Spleen (tissue), 11 donors: ENCODE data around the gene DOCK11. TPM values are rescaled to one million over a fixed set of nuclear protein-coding genes. Genes with fewer than 3 reads are reported as not detected.
A peak's percentile ranks its signal among the peaks of the same experiment; 100 is the strongest.

Source experiments
- DNase-seq: peaks from one replicate; pipeline ENCODE4 v3.0.0-alpha.2; 2020
- H3K27ac ChIP-seq, 8 donors: fragments of 200-600 bp; sonication (generic) in 7 of 8; 1 replicate in 4 of 8; 2 replicates in 4 of 8; pipeline versions ENCODE4 v1.5.0 to v1.8.0; 2016 to 2021; ENCODE audit warnings: inconsistent platforms in 4 of 8, mild to moderate bottlenecking in 4 of 8, moderate library complexity in 1 of 8
- H3K27me3 ChIP-seq, 7 donors: fragments of 200-600 bp; sonication (generic) in 6 of 7; replicated peaks in 1 of 7; 1 replicate in 4 of 7; 2 replicates in 3 of 7; pipeline versions ENCODE4 v1.5.0 to v1.8.0; 2016 to 2021; ENCODE audit warnings: inconsistent platforms in 3 of 7, mild to moderate bottlenecking in 1 of 7
- H3K36me3 ChIP-seq, 6 donors: fragments of 200-600 bp; sonication (generic) in 5 of 6; 1 replicate in 4 of 6; 2 replicates in 2 of 6; pipeline versions ENCODE4 v1.5.0 to v1.8.0; 2016 to 2021; ENCODE audit warnings: inconsistent platforms in 2 of 6
- H3K4me1 ChIP-seq, 6 donors: fragments of 200-600 bp; sonication (generic) in 5 of 6; 1 replicate in 3 of 6; 2 replicates in 3 of 6; pipeline versions ENCODE4 v1.5.0 to v1.8.0; 2016 to 2021; ENCODE audit warnings: inconsistent platforms in 3 of 6
- H3K4me3 ChIP-seq, 8 donors: fragments of 200-600 bp; sonication (generic) in 7 of 8; 1 replicate in 4 of 8; 2 replicates in 4 of 8; pipeline versions ENCODE4 v1.5.0 to v1.8.0; 2016 to 2021; ENCODE audit warnings: inconsistent platforms in 4 of 8, mild to moderate bottlenecking in 4 of 8, moderate library complexity in 2 of 8
- H3K9me3 ChIP-seq, 8 donors: fragments of 200-600 bp; sonication (generic) in 7 of 8; 1 replicate in 4 of 8; 2 replicates in 4 of 8; pipeline versions ENCODE4 v1.5.0 to v1.8.0; 2016 to 2021; ENCODE audit warnings: inconsistent platforms in 4 of 8
- POLR2A ChIP-seq, 3 donors: fragments of 450-650 bp; IDR thresholded peaks; one replicate each; pipeline ENCODE4 v1.5.1; 2017; ENCODE audit warnings: antibody characterized with exemption in 3 of 3, mild to moderate bottlenecking in 1 of 3
- POLR2AphosphoS5 ChIP-seq, 3 donors: sonication (generic); formaldehyde crosslinking; IDR thresholded peaks; one replicate each; pipeline ENCODE4 v1.5.1; 2017; ENCODE audit warnings: antibody characterized with exemption in 3 of 3
- WGBS, 5 donors: extraction: QIAGEN DNeasy Blood & Tissue Kit in 3 of 5; methylation state at CpG; one replicate each; pipeline versions ENCODE4 v1.1.5 to v1.1.7; 2013 to 2018; 5-methylcytosine and 5-hydroxymethylcytosine counted together
- intact Hi-C: fragments of 100-400 bp; cut with DNase I; formaldehyde crosslinking; loops from one replicate; pipeline ENCODE4 v1.15.0; 2023; ENCODE audit warnings: low total_unique reads
- polyA plus RNA-seq, 3 donors: library from polyadenylated mRNA; stranded (reverse); fragments of 200-250 nt; gene quantifications; one replicate each; pipeline ENCODE4 v1.2.1, GENCODE V29; 2013
- total RNA-seq, 7 donors: library from RNA; depleted of rRNA in 3 of 7; stranded (reverse); fragments of >200 nt in 3 of 7; fragmentation: NEBNext Ultra II Directional in 4 of 7; extraction: Animal tissue kit (Norgen Biotek cat#: 25700) in 4 of 7; gene quantifications; one replicate each; pipeline versions ENCODE4 v1.1.0 to v1.2.1, GENCODE V29; 2016 to 2021
- TF ChIP-seq, protein P1 (sequence below), 11 experiments: fragments of 200-600 bp in 7 of 11; fragments of 450-650 bp in 4 of 11; sonication (generic) in 4 of 11; IDR thresholded peaks in 8 of 11; conservative IDR thresholded peaks in 3 of 11; 1 replicate in 7 of 11; 2 replicates in 4 of 11; pipeline versions ENCODE4 v1.4.0 to v1.8.0; 2016 to 2021; ENCODE audit warnings: antibody characterized with exemption in 11 of 11, inconsistent platforms in 4 of 11, mild to moderate bottlenecking in 1 of 11
- donor health status: healthy with polysubstance abuse.
- donor health status: DM: no; HTN: no; CAD: no; lungs with moderate emphysema.
- donor health status: DM: no; HTN: no; CAD: no.
- donor health status: Bipolar disorder and iron deficiency.
- donor health status: healthy.
- donor health status: DM: no; HTN: no; CAD: no.
- donor health status: DM: yes; HTN: yes; CAD: no.

DOCK11 gene
- total and polyA plus RNA-seq, 10 donors, result 32.8 to 68.9 (median 56.0) TPM

DNA sequence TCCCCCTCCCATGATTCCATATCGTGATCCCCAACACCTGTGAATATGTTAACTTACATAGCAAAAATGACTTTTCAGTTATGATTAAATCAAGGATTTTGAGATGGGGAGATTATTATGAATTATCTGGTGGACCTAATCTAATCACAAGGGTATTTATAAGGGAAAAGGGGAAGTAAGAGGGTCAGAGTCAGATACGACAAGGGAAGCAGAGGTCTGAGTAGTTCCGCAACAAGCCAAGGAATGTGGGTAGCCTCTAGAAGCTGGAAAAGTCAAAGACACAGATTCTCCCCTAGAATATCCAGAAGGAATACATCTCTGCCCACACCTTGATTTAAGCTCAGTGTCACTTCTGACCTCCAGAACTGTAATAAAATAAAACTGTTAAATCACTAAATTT, 230.8 kb downstream of the DOCK11 start:
- Histone ChIP-seq H3K27ac (peak overlapping the region; percentile 55 to 95 (median 90)), H3K36me3 (no peaks in the 10 kb centered on the region), H3K9me3 (no peaks in the 10 kb centered on the region), H3K4me3 (peak overlapping the region in 4 of 8 donors; percentile 55 to 77 (median 59)), H3K27me3 (peaks cover 0 to 14% (median 0%) of the 10 kb centered on the region in 7 donors), H3K4me1 (peaks cover 0 to 68% (median 46%) of the 10 kb centered on the region in 6 donors)
- TF ChIP-seq POLR2A (IDR thresholded peaks at IDR 0.05), result no peak
- TF ChIP-seq, protein P1, sequence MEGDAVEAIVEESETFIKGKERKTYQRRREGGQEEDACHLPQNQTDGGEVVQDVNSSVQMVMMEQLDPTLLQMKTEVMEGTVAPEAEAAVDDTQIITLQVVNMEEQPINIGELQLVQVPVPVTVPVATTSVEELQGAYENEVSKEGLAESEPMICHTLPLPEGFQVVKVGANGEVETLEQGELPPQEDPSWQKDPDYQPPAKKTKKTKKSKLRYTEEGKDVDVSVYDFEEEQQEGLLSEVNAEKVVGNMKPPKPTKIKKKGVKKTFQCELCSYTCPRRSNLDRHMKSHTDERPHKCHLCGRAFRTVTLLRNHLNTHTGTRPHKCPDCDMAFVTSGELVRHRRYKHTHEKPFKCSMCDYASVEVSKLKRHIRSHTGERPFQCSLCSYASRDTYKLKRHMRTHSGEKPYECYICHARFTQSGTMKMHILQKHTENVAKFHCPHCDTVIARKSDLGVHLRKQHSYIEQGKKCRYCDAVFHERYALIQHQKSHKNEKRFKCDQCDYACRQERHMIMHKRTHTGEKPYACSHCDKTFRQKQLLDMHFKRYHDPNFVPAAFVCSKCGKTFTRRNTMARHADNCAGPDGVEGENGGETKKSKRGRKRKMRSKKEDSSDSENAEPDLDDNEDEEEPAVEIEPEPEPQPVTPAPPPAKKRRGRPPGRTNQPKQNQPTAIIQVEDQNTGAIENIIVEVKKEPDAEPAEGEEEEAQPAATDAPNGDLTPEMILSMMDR (IDR thresholded peaks at IDR 0.05 in 8 of 11, conservative IDR thresholded peaks at IDR 0.05 in 3 of 11), result no peak
- TF ChIP-seq POLR2AphosphoS5 (IDR thresholded peaks at IDR 0.05), result no peak
- WGBS, 5 donors, result 51 to 66% (median 59%) methylated on average over 3 of the region's 3 CpGs
- DNase-seq, result no peak
- intact Hi-C loops, result no loop called here

DNA sequence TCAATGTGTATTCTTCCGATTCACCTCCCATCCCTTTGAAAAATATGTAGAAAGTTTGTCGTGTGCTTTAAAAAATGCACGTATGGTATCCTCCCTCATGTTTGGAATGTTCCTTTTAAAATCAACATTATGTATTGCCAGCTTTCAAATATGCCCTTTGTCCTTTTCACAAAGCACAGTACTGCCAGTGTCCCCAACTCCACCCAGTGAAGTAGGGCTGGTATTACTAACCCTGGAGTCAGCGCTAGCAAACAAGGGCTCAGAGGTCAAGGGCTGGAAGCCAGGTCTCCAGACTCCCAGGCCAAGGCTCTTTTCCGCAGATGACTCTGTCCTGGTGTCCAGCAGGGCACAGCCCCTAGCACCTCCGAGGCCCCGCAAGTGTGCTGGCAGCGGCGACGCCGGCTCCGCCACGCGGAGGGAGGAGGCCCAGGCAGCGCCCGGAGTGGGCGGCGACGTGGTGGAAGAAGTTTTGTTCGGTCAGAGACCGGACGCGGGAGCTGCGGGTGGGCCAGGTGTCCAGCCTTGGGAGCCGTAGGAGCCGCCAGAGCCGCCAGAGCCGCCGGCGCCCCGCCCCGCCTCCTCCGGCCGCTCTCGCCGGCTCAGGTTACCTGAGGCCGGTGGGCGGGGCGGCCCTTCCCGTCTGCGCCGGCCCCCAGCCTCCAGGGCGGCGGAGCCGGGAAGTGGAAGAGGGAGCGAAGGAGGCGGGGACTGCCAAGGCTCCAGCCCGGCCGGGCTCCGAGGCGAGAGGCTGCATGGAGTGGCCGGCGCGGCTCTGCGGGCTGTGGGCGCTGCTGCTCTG, 231.5 kb downstream of the DOCK11 start, which contains the start of gene IL13RA1:
Gene IL13RA1 (plus strand): TSS at position 720 of the 799 bp plus-strand sequence. CDS start 33 bp downstream, at position 753.
- 4 to 43% (median 39%) methylated on average over 5 to 56 of the region's 56 CpGs for WGBS, 5 donors
- intact Hi-C loops, result no loop called here
- DNase-seq, result peak; percentile 89
- H3K9me3 ChIP-seq, result no peaks in the 10 kb centered on the region
- H3K27me3 ChIP-seq, result peaks cover 0 to 14% (median 0%) of the 10 kb centered on the region in 7 donors
- H3K4me1 ChIP-seq, result peaks cover 0 to 68% (median 46%) of the 10 kb centered on the region in 6 donors
- no peaks in the 10 kb centered on the region for H3K36me3 ChIP-seq
- H3K27ac ChIP-seq, result peak within 1 kb of the TSS; percentile 55 to 95 (median 90)
- TF ChIP-seq, protein P1 (IDR thresholded peaks at IDR 0.05 in 8 of 11, conservative IDR thresholded peaks at IDR 0.05 in 3 of 11), result no peak
- TF ChIP-seq POLR2A (IDR thresholded peaks at IDR 0.05) (peak in 1 of 3 donors; percentile 44), POLR2AphosphoS5 (IDR thresholded peaks at IDR 0.05) (peak; percentile 55 to 82 (median 72))
- peak within 1 kb of the TSS; percentile 34 to 77 (median 52) for H3K4me3 ChIP-seq

DNA sequence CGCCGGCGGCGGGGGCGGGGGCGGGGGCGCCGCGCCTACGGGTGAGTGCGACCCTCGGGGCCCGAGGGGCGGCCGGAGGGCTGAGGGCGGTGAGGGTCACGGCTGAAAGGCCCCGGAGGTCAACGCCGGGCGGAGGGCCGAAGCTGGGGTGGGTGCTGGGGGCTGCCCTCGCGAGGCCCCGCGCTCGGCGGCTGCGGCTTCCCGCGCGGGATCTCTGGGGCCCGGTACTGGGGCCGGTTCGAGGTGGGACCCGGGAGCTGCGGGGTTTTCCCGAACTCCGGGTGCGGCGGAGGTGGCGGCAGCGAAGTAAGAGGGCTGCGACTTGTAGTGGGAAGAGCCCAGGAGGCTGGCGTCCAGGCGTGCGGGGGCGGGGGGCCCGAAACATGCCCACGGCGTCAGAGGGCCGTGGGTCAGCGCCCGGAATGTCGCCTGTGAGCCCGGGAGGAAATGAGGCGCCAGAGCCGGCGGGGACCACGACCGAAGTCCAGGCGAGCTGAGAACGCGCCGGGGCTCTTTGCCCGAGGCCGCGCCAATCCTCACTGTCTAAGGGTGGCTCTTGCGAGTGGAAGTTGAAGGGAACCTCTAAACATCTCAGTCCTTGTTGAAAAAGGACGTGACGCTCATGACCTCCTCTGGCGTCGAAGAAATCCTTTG, 232.2 kb downstream of the DOCK11 start:
- Histone ChIP-seq H3K36me3 (no peaks in the 10 kb centered on the region), H3K27me3 (peaks cover 0 to 14% (median 0%) of the 10 kb centered on the region in 7 donors), H3K27ac (peak overlapping the region; percentile 55 to 95 (median 90)), H3K4me1 (peaks cover 0 to 68% (median 46%) of the 10 kb centered on the region in 6 donors), H3K4me3 (peak overlapping the region; percentile 34 to 77 (median 52)), H3K9me3 (peaks cover 0 to 4% (median 0%) of the 10 kb centered on the region in 8 donors)
- DNase-seq, result peak; percentile 83
- TF ChIP-seq POLR2AphosphoS5 (IDR thresholded peaks at IDR 0.05) (peak; percentile 42 to 58 (median 49)), POLR2A (IDR thresholded peaks at IDR 0.05) (no peak)
- intact Hi-C loops, result no loop called here
- 0 to 52% (median 2%) methylated on average over 21 to 73 of the region's 73 CpGs for WGBS, 5 donors

DNA sequence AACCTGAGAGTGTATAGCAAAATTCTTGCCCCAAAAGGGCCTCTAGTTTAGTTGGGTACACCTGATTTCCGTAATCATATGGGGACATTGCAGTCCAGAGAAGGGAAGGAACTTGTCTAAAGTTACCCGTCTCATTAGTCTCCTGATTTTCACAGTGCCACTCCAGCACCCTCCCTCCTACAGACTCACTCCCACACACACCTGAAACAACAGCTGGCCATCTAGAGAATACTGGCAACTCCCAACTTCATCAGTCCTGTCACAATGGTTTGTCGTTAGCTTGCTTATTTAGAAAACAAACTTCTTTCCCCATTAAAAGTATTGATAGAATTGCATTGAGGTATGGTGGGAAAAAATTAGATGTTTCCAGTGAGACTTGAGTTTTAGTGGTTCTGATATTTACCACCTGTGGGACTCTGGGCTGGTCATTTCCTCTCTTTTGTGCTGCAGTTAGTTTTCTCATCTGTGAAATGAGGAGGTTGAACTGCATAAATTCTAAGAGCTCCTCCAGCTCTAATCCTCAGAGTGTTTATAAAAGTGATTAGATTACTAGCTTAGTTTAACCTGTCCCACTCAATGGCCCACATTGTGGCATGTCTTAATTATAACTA, 233.5 kb downstream of the DOCK11 start:
- intact Hi-C loops, result no loop called here
- DNase-seq, result no peak
- 69 to 80% (median 75%) methylated on average over 2 to 3 of the region's 3 CpGs for WGBS, 5 donors
- Histone ChIP-seq H3K36me3 (no peaks in the 10 kb centered on the region), H3K27ac (peak overlapping the region in 4 of 8 donors; percentile 90 to 95 (median 92)), H3K9me3 (peaks cover 0 to 13% (median 0%) of the 10 kb centered on the region in 8 donors), H3K4me3 (peak overlapping the region in 3 of 8 donors; percentile 55 to 77 (median 62)), H3K4me1 (peaks cover 0 to 59% (median 36%) of the 10 kb centered on the region in 6 donors), H3K27me3 (peaks cover 0 to 14% (median 0%) of the 10 kb centered on the region in 7 donors)
- TF ChIP-seq POLR2A (IDR thresholded peaks at IDR 0.05), result no peak
- TF ChIP-seq POLR2AphosphoS5 (IDR thresholded peaks at IDR 0.05), result no peak
- TF ChIP-seq, protein P1 (IDR thresholded peaks at IDR 0.05 in 8 of 11, conservative IDR thresholded peaks at IDR 0.05 in 3 of 11), result no peak
